Bone marrow (tissue), 2 donors: ENCODE results near the gene RGS8.

Experiments
- DNase-seq, 2 donors: peaks; one replicate each; lab custom pipeline; 2025; lab: John Stamatoyannopoulos, UW

Gene RGS8

DNA sequence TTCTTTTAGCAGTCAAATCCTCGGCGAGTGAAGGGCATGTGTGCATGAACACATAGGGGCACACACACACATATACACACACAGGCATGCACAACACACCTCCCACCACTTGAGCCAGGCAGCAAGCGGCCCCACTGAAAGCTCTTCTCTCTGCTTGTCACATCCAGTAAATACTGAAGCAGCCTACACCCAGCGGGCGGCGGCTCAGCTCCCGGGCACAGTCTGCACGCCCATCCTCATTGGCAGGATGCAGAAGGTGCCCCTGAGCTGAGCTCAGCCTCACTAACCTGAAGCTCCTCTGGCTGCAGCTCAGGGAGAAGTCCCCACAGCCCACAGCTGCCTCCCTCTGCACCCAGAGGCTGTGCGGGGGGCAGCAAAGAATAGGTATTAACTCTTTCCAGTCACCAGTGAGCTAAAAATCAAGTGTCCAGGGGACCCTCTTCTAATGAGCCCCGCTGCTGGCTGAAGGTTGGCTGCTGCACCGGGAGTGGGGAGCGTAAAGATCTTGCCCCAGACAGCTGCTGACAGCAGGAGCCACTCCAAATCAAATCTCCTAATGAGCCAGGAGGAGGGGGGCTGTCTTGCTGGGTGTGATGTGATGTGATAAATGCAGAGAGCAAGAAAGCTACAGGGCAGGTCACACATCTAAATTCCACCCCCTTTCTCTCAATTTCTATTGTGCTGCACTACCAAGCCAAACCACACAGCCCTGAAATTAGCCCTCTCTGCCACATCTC, 12.5 kb downstream of the RGS8 start:
- DNase-seq = no peak

DNA sequence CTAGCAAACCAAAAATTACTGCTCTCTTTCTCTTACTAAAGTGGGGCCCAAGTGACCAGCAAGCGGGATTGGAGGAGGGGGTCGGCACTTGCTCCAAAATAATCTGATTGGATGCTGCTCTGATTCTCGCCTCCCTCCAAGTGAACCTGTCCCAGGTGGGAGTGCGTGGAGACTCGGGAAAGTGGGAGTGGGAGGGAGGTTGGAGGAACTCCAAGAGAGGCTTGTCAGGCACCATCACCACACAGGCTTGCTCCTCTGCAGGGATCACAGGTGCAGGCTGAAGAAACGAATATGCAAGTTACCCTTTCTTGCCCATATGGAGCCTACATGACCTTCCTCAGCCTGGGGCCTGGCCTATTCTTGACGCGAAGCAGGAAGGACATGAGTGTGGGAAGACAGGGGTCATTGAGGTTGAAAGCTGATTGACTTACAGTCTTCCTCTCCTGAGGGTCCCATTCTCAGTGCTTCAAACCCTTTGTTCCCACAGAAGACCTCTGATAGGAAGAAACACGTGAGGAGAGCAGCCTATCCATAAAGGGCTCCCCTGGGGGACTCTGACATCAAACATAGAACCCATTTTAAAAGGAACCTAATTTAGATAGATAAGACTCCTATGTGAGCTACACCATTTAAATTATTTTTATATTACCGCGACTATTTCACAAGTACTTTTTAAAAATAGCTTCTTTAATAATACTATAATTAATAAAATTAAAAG, 14.2 kb downstream of the RGS8 start:
- DNase-seq = no peak

DNA sequence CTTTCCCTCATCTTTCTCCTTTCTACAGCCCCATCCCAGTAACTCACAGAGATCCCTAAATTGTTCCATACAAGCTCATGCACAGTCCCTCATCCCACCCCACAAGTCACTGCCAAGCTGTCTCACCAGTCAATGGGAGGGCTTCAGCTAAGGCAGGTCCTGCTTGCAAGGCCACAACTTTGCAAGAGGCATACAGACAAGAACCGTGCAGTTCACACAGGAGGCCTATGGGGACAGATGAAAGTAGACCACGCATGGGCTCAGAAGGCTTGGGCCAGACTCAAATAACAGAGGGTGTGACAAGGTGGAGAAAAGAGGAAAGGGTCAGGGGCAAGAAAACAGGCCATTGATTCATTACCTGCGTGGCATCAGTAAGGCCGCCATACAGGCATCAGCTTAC, 15.1 kb downstream of the RGS8 start:
- no peak for DNase-seq

DNA sequence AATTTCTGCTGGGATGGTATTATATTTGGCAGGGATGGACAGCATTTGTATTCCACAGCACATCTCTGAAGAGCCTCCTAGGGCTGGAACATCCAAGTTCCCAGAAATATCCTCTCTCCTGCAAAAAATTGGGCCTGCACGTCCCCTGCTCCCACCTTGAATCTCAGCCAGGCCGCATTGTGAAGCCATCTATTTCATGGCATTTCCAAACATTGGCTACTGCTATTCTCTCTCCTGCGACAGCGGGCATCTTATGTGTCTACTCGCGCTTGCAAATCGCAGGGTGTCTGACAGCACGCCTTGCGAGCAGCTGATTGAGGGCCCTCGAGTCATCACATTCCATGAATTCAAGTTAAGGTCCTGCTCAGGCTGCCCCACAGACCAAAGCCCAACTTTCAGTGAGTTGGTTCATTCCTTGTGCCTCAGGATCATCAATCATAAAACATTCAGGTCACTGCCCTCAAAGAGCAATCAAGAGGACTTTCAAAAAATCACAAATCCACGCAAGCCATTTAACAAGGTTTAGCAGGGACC, 15.8 kb downstream of the RGS8 start:
- DNase-seq = no peak

DNA sequence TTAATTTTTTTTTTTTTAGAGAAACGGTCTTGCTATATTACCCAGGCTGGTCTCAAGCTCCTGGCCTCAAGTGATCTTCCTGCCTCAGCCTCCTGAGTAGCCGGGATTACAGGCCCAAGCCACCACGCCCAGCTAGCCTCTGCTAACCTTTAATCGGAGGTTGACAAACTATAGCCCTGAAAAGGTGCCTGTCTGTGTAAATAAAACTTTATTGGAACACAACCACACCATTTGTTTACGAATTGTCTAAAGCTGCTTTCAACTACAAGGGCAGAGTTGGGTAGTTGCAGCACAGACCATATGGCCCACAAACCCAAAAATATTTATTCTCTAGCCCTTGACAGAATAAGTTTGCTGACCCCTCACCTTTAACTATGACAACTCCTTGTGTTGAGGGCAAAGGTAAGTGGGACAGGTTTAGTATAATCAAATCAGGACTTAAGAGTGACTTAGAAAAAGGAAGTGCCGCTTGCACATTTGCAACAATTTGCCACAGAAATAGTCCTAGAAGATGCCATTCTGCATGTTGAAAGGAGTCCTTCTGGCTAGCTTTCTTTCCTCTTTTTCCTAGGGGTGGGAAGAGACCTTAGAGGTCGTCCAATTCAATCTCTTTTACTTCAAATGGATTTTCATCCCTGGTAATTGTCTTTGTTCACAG, 16.4 kb downstream of the RGS8 start:
- no peak for DNase-seq

DNA sequence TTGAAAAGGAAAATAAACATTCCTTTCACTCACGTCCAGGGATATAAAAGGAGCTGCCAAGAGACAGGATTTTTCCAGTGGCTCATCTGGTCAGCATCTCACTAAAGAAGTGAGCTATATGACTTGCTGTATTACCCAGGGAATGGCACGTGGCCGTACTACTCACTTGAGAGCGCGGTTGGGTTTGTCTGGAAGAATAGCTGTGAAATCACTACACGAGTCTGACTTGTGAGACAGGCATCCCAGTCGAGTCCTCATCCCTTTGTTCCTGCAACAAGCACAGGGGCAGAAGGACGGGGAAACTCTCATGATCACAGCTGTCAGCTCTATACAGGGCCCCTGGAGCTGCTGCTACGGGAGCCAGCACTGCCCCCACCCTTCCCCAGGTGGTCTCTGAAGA, 17.7 kb downstream of the RGS8 start:
- DNase-seq = no peak

DNA sequence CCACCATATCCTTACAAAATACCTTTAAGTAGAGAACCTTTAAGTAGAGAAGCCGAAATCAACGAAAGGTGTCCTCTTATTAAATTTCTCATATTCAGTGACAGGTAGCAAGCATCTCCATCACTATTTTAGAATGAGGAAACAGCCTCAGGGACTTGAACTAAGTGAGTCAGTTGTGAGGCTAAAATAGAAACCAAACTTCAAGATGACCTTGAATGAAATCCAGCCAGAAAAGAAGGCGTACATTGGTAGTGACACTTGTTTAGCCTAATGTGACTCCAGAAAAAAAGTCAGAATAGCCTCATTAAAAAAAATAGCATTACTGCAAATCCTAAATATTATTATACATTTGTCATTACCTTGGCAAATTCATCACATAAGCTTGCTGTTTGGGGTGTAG, 20.1 kb downstream of the RGS8 start:
- no peak for DNase-seq

DNA sequence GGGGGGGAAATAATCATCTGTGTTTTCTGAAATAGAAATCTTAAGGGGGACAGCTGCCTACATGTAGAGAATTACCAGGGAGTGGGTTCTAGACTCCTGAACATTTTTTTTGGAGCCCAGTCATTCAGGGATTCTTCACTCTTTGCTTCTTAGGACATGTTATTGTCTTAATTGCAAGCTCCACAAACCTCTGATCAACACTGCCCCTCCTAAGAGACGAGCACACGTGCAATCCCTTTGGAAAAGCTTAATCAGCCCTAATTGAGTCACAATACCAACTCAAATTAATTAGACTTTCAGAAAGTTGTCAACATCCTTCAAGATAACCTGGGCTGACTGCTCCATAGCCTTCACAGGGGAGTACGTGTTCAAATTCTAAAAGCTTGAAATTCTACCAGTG, 21.4 kb downstream of the RGS8 start:
- no peak for DNase-seq

DNA sequence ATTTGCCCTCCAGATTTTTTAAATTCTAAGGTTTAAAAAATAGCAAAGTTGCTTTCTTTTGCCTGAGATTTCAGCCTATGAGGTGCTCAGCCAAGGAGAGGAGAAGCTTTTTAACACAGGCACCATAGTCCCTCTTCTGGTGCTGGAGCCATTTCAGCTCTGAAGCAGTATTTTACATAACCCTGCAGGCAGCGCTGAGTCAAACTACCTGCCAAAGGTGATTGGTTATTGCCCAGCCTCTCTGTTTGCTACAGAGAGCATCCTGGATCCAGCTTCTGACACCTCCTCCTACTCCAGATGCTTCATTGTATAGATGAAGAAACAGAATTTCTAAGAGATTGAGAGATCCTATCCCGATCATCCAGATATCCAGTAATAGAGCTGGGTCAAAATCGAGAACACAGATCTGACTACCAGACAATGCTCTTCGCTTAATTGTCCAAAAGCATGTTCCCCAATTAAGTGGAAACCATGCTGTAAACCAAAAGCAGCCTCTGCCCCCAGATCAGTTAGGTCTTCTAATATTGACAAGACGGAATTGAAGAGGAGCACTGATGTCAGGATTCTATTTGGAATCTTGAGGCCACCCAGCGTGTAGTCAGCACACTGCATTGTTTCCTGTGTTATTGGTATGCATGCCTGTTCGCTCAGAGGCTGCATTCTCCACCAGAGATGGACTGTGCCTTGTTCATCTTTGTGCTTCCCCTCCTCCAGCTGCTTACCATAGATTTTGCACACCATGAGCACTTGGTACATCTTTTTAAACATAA, 22.1 kb downstream of the RGS8 start:
- no peak for DNase-seq

DNA sequence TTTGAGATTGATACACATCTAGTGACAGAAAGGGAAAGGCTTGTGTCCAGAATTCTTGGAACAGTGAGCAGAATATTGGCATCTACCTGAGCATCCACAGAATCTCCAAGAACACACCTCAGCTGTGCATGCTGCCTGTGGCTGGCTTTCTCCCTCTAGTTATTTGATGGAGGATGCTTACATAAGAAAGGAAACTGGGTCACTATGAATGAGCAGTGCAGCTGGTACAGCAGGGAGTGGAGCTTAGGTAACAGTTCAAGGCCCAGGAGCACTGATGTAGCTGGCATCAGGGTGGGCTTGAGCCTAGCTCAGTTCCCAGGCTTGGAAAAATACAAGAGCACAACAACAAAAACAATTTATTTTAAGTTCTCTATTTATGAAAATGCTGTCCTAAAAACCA, 26.3 kb downstream of the RGS8 start:
- DNase-seq = no peak

DNA sequence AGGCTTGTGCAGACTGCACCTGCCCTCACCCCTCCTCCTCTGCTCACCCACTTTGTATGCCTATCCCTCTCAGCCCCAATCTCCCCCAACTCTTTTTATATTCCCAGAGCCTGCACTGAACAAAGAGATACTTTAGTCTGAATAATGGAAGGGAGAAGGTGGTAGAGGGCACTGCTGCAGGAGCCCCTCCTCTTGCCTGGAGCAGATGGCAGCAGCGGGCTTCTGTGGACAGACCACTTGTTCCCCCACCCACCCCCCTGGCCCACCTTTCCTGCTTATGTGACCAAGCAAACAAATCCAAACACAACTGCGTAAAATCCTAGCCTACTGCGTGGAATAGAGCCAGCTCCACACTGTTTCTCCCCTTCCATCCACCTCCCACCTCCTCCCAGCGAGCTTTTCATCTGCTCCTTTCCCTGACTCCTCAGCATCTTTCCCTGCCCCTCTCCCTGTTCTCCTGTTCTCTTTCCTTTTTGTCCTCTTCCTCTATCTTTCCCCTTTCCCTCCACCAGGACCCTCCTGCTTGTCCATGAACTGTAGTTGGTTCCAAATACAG, 27.5 kb downstream of the RGS8 start:
- no peak for DNase-seq

DNA sequence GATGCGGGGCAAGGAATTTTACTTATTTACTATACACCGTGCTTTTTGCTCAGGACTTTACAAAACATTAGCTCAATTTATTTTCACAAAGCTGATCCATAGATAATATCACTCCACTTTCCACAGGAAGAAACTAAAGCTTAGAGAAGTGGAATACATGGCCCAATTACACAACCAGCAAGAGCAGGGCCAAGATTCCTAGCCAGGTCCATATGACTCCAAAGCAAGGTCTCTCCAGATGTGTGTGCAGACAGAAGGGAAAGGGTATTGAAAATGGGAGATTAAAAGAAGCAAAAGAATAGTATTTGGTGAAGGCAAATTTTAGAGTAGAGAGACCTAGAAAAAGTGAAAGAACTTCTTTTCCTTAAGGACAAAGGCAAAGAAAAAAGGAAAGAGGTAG, 30.4 kb downstream of the RGS8 start:
- no peak for DNase-seq

DNA sequence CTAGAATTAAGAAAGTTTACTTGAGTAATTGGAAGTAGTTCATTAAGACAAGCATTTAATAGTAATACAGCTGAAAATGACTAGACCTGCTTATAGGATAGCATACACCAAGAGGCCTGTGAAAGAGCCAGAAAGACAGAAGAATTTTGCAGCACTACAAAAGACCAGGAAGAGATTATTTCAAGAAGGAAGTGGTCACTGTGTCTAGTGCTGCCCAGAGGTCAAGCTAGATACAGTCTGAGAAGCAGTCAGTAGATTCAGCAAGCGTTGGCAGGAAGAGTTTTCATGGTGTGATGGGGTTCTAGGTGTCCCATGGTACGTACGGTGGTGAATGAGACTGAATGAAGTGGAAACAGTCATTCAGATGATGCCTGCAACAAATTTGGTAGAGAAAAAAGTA, 31.5 kb downstream of the RGS8 start:
- DNase-seq = no peak

DNA sequence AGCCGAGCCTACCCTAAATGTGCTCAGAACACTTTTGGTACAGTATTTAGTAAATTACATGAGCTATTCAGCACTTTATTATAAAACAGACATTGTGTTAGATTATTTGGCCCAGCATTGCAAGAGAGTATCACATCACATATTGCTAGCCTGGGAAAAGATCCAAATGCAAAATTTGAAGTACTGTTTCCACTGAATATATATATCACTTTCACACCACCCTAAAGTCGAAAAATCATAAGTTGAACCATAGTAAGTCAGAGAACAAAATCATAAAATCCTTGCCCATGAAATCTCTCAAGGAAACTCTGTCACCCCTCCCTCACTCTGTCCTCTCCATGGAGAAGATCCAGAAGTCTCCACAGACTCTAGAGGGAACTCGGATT, 33.1 kb downstream of the RGS8 start:
- DNase-seq = no peak

DNA sequence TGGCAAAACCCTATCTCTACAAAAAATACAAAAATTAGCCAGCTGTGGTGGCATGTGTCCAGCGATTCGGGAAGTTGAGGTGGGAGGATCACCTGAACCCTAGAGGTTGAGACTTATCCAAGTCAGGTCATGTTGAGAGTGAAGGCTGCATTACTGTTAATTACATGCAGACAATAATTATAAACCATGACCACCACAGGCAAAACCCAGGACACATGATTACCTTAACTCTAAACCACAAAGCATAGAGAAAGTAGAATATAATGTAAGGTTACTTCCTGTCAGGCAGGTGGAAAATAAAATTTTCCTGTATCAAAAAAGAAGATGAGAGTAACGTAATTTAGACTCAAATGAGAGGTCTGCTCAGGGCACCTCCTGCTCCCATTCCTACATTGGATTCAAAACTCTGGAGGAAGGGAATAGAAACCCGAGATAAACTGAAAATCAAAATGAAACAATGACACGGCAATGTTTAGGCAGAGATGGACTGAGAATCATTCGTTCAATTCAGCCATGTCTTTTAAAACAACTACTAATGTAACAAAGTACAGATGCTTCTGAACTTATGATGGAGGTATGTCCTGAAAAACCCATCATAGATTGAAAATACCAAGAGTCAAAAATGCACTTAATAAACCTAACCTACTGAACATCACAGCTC, 33.6 kb downstream of the RGS8 start:
- no peak for DNase-seq

DNA sequence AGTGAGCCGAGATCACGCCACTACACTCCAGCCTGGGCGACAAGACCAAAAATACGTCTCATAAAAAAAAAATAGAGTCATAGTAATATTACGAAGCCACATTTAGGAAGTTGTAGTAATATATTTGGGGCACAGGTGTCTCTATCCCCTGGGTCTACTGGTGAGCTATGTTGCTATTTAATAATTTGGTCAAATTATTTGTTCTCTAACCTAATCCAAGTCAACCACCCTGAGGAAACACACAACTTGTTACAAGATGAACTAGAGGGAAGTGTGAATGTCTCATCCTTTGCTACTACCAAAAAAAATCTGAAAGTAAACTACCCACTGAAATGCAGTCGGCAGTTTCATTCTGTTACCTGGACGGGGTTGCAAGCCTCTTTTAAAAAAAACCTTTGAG, 35.3 kb downstream of the RGS8 start:
- no peak for DNase-seq

DNA sequence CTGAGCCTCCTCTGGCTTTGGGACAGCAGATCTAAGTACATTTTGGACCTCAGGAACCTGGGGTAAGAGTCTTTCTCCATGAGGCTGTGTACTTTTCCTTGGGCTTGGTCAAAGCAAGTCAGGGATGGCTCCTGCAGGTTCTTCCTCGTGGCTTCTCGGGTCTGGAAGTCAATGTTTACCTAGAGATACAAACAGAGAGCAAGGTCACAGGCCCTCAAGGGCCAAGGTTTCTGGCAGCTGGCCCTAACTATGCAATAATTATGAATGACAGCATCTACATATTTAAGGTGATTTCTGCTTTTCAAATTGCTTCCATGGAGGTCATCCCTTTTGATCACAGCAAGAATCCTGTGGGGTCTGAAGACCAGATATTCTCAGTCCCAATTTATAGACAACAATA, 37.6 kb downstream of the RGS8 start:
- no peak for DNase-seq

DNA sequence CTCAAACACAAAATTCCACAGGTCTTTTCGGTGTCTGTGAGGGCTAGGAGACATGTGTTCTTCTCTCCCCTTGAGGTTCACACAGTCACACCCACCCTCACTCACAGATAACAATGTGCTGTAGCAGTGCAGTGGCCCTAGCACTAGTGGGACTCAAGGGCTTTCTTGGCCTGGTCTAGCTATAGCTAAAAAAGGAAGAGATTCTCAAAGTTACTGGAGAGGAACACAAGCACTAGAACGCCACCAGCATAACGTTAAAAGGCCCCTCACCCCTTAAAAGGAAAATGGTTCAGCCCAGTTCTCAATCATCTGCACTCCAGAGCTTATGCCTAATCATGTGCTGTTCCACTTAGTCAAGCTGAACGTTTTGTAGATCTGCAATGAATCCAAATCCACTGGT, 39.5 kb downstream of the RGS8 start:
- DNase-seq = no peak

DNA sequence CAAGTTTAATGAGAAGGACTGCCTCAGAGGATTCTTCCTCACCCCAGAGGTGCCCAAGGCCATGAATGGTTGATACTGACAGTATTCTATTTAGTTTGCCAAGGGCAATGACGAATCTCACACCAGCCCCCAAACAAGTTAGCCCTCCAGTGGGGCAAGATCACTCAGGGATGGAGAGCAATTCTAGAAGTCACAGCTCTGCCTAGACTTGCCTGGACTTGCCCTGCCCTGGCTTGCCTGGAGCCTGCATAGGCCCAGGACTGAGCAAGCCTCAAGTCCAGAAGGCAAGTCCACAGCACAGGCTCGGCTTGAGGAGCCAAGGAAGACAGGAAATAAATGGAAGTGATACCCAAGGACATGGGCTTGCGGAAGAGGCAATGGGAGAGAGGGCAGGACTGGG, 40.7 kb downstream of the RGS8 start:
- DNase-seq = no peak

DNA sequence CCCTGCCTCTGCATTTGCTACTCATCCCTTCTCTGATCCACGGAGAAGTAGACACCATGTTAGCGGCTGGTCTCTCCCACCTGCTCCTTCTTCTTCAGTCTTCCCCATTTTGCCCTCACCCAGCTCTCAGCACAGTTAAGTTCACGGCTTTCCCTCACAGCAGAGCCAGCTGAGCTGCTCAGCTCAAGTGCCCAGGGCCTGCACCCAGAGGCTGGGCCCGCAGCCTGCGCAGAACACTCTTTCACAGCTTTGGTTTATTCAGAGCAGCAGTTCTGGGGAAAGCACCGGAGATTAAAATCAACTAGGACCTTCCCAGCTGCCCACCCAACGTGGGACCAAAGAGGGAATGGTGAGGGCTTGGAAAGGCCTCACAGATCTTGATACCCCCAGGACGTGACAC, 41.9 kb downstream of the RGS8 start:
- DNase-seq = no peak

DNA sequence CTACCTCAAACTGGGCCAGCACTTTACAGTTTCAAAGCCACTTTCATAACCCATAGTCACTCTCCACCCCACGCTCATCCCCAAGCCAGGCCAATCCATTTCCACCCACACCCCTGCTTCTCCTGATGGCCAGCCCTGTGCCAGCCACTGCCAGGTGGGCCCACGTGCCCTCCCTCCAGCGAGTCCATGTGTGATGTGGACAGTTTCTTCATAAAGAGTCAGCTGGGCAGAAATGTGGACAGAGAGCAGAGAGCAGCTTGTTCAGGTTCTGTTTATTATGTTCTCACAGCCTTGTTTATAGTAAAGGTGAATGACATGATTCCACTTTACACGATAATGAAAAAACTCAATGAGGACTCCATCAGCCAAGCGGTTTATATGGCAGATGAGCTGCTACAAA, 42.8 kb downstream of the RGS8 start:
- no peak for DNase-seq

DNA sequence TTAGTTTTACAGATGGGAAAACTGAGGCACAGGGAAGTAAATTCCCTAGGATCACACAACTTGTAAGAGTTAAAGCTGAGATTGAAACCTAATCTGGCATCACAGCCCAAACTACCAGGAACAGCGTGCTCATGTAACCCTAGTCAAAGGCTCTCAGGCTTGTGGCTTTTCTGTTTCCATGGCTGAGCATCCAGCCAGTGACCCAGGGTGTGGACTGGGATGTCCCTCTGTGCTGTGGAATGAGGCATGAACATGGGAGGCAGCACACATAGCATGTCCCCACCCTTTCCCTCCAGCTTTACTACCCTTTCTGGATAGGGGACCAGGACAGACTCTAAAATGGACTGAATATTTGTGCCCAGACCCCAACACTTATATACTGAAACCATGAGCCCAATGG, 45.1 kb downstream of the RGS8 start:
- DNase-seq = no peak
